Activated CD4-positive, alpha-beta T cell treated with anti-CD3 and anti-CD28 coated beads, Interleukin-2, Interleukin-4, amounts not matched to agents 100 ng/mL and 50 ng/mL, durations not matched to agents 16 hours and 8 hours (primary cell): ENCODE measurements around the gene RRP8.

Experiments
- DNase-seq: peaks from one replicate; pipeline ENCODE4 v3.0.0-alpha.2; 2020; ENCODE audit warnings: low spot score

Gene RRP8

GRCh38 chr11:6632116-6633073 lies 29.0 kb upstream of the RRP8 start:
- no peak for DNase-seq

GRCh38 chr11:6631361-6631890 lies 28.0 kb upstream of the RRP8 start:
- DNase-seq = no peak

- no peak for DNase-seq
Observed at GRCh38 chr11:6630632-6631291, 27.3 kb upstream of the RRP8 start.

GRCh38 chr11:6629892-6630631 lies 26.6 kb upstream of the RRP8 start:
- no peak for DNase-seq

GRCh38 chr11:6629573-6629891 lies 26.1 kb upstream of the RRP8 start:
- DNase-seq = no peak

- no peak for DNase-seq
Observed at GRCh38 chr11:6628526-6628925, 25.1 kb upstream of the RRP8 start.

GRCh38 chr11:6627762-6628241 lies 24.4 kb upstream of the RRP8 start:
- no peak for DNase-seq

- DNase-seq = no peak
Observed at GRCh38 chr11:6626971-6627761, 23.8 kb upstream of the RRP8 start.

- no peak for DNase-seq
Observed at GRCh38 chr11:6625832-6626420, 22.5 kb upstream of the RRP8 start.

GRCh38 chr11:6625156-6625831 lies 21.9 kb upstream of the RRP8 start:
- no peak for DNase-seq

GRCh38 chr11:6623391-6624363 lies 20.3 kb upstream of the RRP8 start:
- no peak for DNase-seq

- DNase-seq = no peak
Observed at GRCh38 chr11:6622261-6623171, 19.1 kb upstream of the RRP8 start.

GRCh38 chr11:6621711-6622211 lies 18.3 kb upstream of the RRP8 start:
- DNase-seq = no peak

- no peak for DNase-seq
Observed at GRCh38 chr11:6620636-6621035, 17.2 kb upstream of the RRP8 start.

GRCh38 chr11:6619004-6619745 lies 15.8 kb upstream of the RRP8 start, which contains the start of gene TPP1:
Gene TPP1 (minus strand): TSS chr11:6619422. CDS start chr11:6619400, 22 bp downstream.
- peak; percentile 95 for DNase-seq

- DNase-seq = peak; percentile 76
Observed at GRCh38 chr11:6618117-6619003, 14.9 kb upstream of the RRP8 start.
